GM10266 (cell line): ENCODE measurements around the gene PHF11.

Source experiments
- DNase-seq: peaks from one replicate; pipeline ENCODE4 v3.0.0; 2012; ENCODE audit errors: extremely low spot score
- CTCF ChIP-seq: IDR thresholded peaks from 2 replicates; pipeline ENCODE4 v1.5.1; 2012; ENCODE audit warnings: mild to moderate bottlenecking, low read depth; ENCODE audit not compliant: control insufficient read depth, insufficient read depth; ENCODE audit errors: missing control alignments

Gene PHF11

GRCh38 chr13:49569993-49570689 is 74.4 kb downstream of the PHF11 start:
- DNase-seq = peak; percentile 37
- TF ChIP-seq CTCF = no peak

GRCh38 chr13:49571299-49572240 is 75.8 kb downstream of the PHF11 start:
- DNase-seq = no peak
- no peak for TF ChIP-seq CTCF
